Measurements from ENCODE around the gene BCL6B. TPM values are rescaled to one million over a fixed set of nuclear protein-coding genes. Genes with fewer than 3 reads are reported as not detected.

The BCL6B gene
- total RNA-seq, 1 experiment from 2014 or later: 0.57 TPM

GRCh38 chr17:7026471-7027115 is 3.7 kb downstream of the BCL6B start:
- no peaks in the 10 kb centered on the region for H3K27me3 ChIP-seq (ENCODE audit: insufficient read depth, low read length)
- ChIA-PET POLR2A (no interaction called here), RAD21 (ENCODE audit: low non-redundant PET in 1 of 2, low total read pairs in 2 of 2, uncharacterized antibody in 2 of 2, unreplicated experiment in 2 of 2) (no interaction called here), CTCF (no interaction called here)
- no peak overlapping the region for H3K27ac ChIP-seq (ENCODE audit: low read depth, low read length)
- peaks cover 2 to 34% of the 10 kb centered on the region in 2 experiments; a peak in 2 of 4 replicates for H3K4me1 ChIP-seq (ENCODE audit: control insufficient read depth in 1 of 2, insufficient read depth in 2 of 2, low read length in 2 of 2)
- H3K36me3 ChIP-seq (ENCODE audit: control insufficient read depth in 1 of 2, insufficient read depth in 2 of 2, low read length in 2 of 2): no peaks in the 10 kb centered on the region
- DNase-seq (ENCODE audit: low read depth, low spot score) (no peak), ATAC-seq (no peak)
- no peak overlapping the region for H3K9ac ChIP-seq (ENCODE audit: low read length)
- TF ChIP-seq ZBTB33 (IDR thresholded peaks at IDR 0.05; ENCODE audit: extremely low read depth, insufficient replicate concordance, low read length) (no peak), SRF (IDR thresholded peaks at IDR 0.05; ENCODE audit: low read depth) (no peak), EZH2phosphoT487 (IDR thresholded peaks at IDR 0.05; ENCODE audit: borderline replicate concordance) (no peak), REST (IDR thresholded peaks at IDR 0.05; ENCODE audit: low read depth) (no peak), ZFX (IDR thresholded peaks at IDR 0.05) (no peak), CTCF (IDR thresholded peaks at IDR 0.05 in 2 of 3, conservative IDR thresholded peaks at IDR 0.05 in 1 of 3; ENCODE audit: borderline replicate concordance in 1 of 3, insufficient read depth in 1 of 3, low read depth in 2 of 3, low read length in 2 of 3) (no peak), FOSL1 (IDR thresholded peaks at IDR 0.05; ENCODE audit: low read depth) (no peak), ZNF274 (IDR thresholded peaks at IDR 0.05; ENCODE audit: low read depth, low read length) (no peak), JUND (IDR thresholded peaks at IDR 0.05) (no peak), CBX3 (IDR thresholded peaks at IDR 0.05; ENCODE audit: low read depth) (no peak), TCF7L2 (IDR thresholded peaks at IDR 0.05; ENCODE audit: borderline replicate concordance, extremely low read depth, insufficient read depth, insufficient read length) (no peak), EZH2 (IDR thresholded peaks at IDR 0.05) (no peak), RAD21 (IDR thresholded peaks at IDR 0.05; ENCODE audit: low read depth) (no peak)
- no peaks in the 10 kb centered on the region for H3K9me2 ChIP-seq (ENCODE audit: insufficient read depth)
- H3K9me3 ChIP-seq (ENCODE audit: control insufficient read depth in 1 of 2, insufficient read depth in 1 of 2, low read depth in 1 of 2, low read length in 2 of 2): no peaks in the 10 kb centered on the region
- H3K4me3 ChIP-seq (replicated peaks in 1 of 2; ENCODE audit: low read depth in 1 of 2, low read length in 2 of 2): no peak overlapping the region
- no peak overlapping the region for H2AFZ ChIP-seq (ENCODE audit: low read depth, low read length, poor library complexity, severe bottlenecking)
- H4K20me1 ChIP-seq (ENCODE audit: insufficient read depth): no peaks in the 10 kb centered on the region
- H3K4me2 ChIP-seq (ENCODE audit: low read length): no peak overlapping the region
- BruUV-seq (replicated peaks): no TSS peak
- intact Hi-C loops (cut with micrococcal nuclease): no loop called here
- no peaks in the 10 kb centered on the region for H3K79me2 ChIP-seq (ENCODE audit: insufficient read depth, low read length)
